ENCODE results near the gene MMS22L.

The MMS22L gene

GRCh38 chr6:97282726-97283617 lies at the start of gene MMS22L:
MMS22L (minus strand) TSS chr6:97283216; CDS start chr6:97282477, 739 bp downstream.
- peak; percentile 90 to 95 for DNase-seq

- no peak for DNase-seq
Measured at GRCh38 chr6:97322811-97323210, 39.8 kb upstream of the MMS22L start.

GRCh38 chr6:97322226-97322625 lies 39.2 kb upstream of the MMS22L start:
- DNase-seq: no peak

- DNase-seq: no peak
Measured at GRCh38 chr6:97316978-97317377, 34.0 kb upstream of the MMS22L start.

GRCh38 chr6:97312241-97312640 lies 29.2 kb upstream of the MMS22L start:
- DNase-seq: no peak

GRCh38 chr6:97306544-97307320 lies 23.7 kb upstream of the MMS22L start:
- no peak for DNase-seq

- DNase-seq: no peak
Measured at GRCh38 chr6:97305414-97306066, 22.5 kb upstream of the MMS22L start.

- no peak for DNase-seq
Measured at GRCh38 chr6:97304701-97305100, 21.7 kb upstream of the MMS22L start.

GRCh38 chr6:97294451-97294850 lies 11.4 kb upstream of the MMS22L start:
- DNase-seq: no peak

GRCh38 chr6:97293198-97293696 lies 10.2 kb upstream of the MMS22L start:
- no peak for DNase-seq

- no peak for DNase-seq
Measured at GRCh38 chr6:97292671-97293070, 9.7 kb upstream of the MMS22L start.

- no peak for DNase-seq
Measured at GRCh38 chr6:97291896-97292295, 8.9 kb upstream of the MMS22L start.

GRCh38 chr6:97289332-97289731 lies 6.3 kb upstream of the MMS22L start:
- DNase-seq: no peak

GRCh38 chr6:97288188-97288587 lies 5.2 kb upstream of the MMS22L start:
- DNase-seq: no peak

GRCh38 chr6:97282238-97282725 lies 734 bp downstream of the MMS22L start:
- peak in 1 of 2 experiments; percentile 11 for DNase-seq

GRCh38 chr6:97280766-97281165 lies 2.2 kb downstream of the MMS22L start:
- no peak for DNase-seq

GRCh38 chr6:97275804-97276203 lies 7.2 kb downstream of the MMS22L start:
- no peak for DNase-seq

- no peak for DNase-seq
Measured at GRCh38 chr6:97269821-97270220, 13.2 kb downstream of the MMS22L start.

- DNase-seq: no peak
Measured at GRCh38 chr6:97262676-97263075, 20.3 kb downstream of the MMS22L start.

GRCh38 chr6:97246842-97247241 lies 36.2 kb downstream of the MMS22L start:
- DNase-seq: no peak

- DNase-seq: no peak
Measured at GRCh38 chr6:97240222-97240621, 42.8 kb downstream of the MMS22L start.

- no peak for DNase-seq
Measured at GRCh38 chr6:97231911-97232310, 51.1 kb downstream of the MMS22L start.

- no peak for DNase-seq
Measured at GRCh38 chr6:97222903-97223302, 60.1 kb downstream of the MMS22L start.
